ENCODE measurements around the gene ANKK1.

ANKK1 gene

GRCh38 chr11:113377681-113378412 lies 9.7 kb upstream of the ANKK1 start:
- DNase-seq, result no peak

- no peak for DNase-seq
Measured at GRCh38 chr11:113378692-113379091, 8.9 kb upstream of the ANKK1 start.

GRCh38 chr11:113382121-113382520 lies 5.5 kb upstream of the ANKK1 start:
- no peak for DNase-seq

- peak; percentile 28 for DNase-seq
Measured at GRCh38 chr11:113384551-113384950, 3.0 kb upstream of the ANKK1 start.

- DNase-seq, result no peak
Measured at GRCh38 chr11:113385749-113386148, 1.8 kb upstream of the ANKK1 start.

GRCh38 chr11:113386866-113387265 lies 713 bp upstream of the ANKK1 start:
- DNase-seq, result no peak

GRCh38 chr11:113389272-113389671 lies 1.7 kb downstream of the ANKK1 start:
- no peak for DNase-seq

- DNase-seq, result no peak
Measured at GRCh38 chr11:113392236-113392921, 4.8 kb downstream of the ANKK1 start.

- DNase-seq, result no peak
Measured at GRCh38 chr11:113393501-113393985, 6.0 kb downstream of the ANKK1 start.

- no peak for DNase-seq
Measured at GRCh38 chr11:113394919-113395318, 7.3 kb downstream of the ANKK1 start.

- no peak for DNase-seq
Measured at GRCh38 chr11:113395782-113396336, 8.3 kb downstream of the ANKK1 start.

GRCh38 chr11:113396690-113397089 lies 9.1 kb downstream of the ANKK1 start:
- DNase-seq, result no peak

GRCh38 chr11:113397212-113397611 lies 9.6 kb downstream of the ANKK1 start:
- no peak for DNase-seq

GRCh38 chr11:113397821-113398220 lies 10.2 kb downstream of the ANKK1 start:
- DNase-seq, result no peak

- no peak for DNase-seq
Measured at GRCh38 chr11:113398669-113399430, 11.3 kb downstream of the ANKK1 start.

GRCh38 chr11:113400631-113401230 lies 13.2 kb downstream of the ANKK1 start:
- no peak for DNase-seq

GRCh38 chr11:113401718-113402117 lies 14.1 kb downstream of the ANKK1 start:
- no peak for DNase-seq

GRCh38 chr11:113404859-113405430 lies 17.4 kb downstream of the ANKK1 start:
- no peak for DNase-seq

- DNase-seq, result no peak
Measured at GRCh38 chr11:113405724-113406478, 18.3 kb downstream of the ANKK1 start.

GRCh38 chr11:113407163-113407562 lies 19.6 kb downstream of the ANKK1 start:
- DNase-seq, result no peak

GRCh38 chr11:113408206-113408605 lies 20.6 kb downstream of the ANKK1 start:
- DNase-seq, result no peak

GRCh38 chr11:113408887-113409286 lies 21.3 kb downstream of the ANKK1 start:
- DNase-seq, result no peak

Measured in NCI-H1048 (cell line).